ENCODE measurements around the gene AKAP9.

- TF ChIP-seq POLR2A (IDR thresholded peaks at IDR 0.05), result no peak
- TF ChIP-seq CTCF (IDR thresholded peaks at IDR 0.05), result no peak
Measured at GRCh38 chr7:91959023-91959422, 18.4 kb downstream of the AKAP9 start.
